IPS-18c (cell line): ENCODE measurements around the gene NXN.
"Not testable (repeated sequence)": the region's sequence is repeated elsewhere in the genome, so short reads cannot be mapped to it uniquely, and the experiment has no call there.

Experiments
- H3K4me3 ChIP-seq: 2 replicates; pipeline ENCODE4 v1.7.0; 2013; ENCODE audit warnings: low read depth, mild to moderate bottlenecking, low read length, moderate library complexity; ENCODE audit not compliant: insufficient read depth
- H3K9me3 ChIP-seq: one replicate; pipeline ENCODE4 v1.6.1; 2013; ENCODE audit warnings: mild to moderate bottlenecking, low read length, moderate library complexity; ENCODE audit not compliant: control insufficient read depth, insufficient read depth

NXN gene

GRCh38 chr17:948284-948852 lies 31.2 kb downstream of the NXN start:
- no peaks in the 10 kb centered on the region for H3K9me3 ChIP-seq
- H3K4me3 ChIP-seq, result no peak overlapping the region

GRCh38 chr17:946510-947236 lies 32.9 kb downstream of the NXN start:
- no peaks in the 10 kb centered on the region for H3K9me3 ChIP-seq
- no peak overlapping the region for H3K4me3 ChIP-seq

GRCh38 chr17:945672-946071 lies 33.9 kb downstream of the NXN start:
- Histone ChIP-seq H3K4me3 (no peak overlapping the region), H3K9me3 (no peaks in the 10 kb centered on the region)

GRCh38 chr17:944266-944826 lies 35.2 kb downstream of the NXN start:
- no peaks in the 10 kb centered on the region for H3K9me3 ChIP-seq
- H3K4me3 ChIP-seq, result no peak overlapping the region

- H3K9me3 ChIP-seq, result no peaks in the 10 kb centered on the region
- no peak overlapping the region for H3K4me3 ChIP-seq
These were observed 44.1 kb downstream of the NXN start for GRCh38 chr17:935485-935884.

GRCh38 chr17:933312-934073 lies 46.1 kb downstream of the NXN start:
- Histone ChIP-seq H3K9me3 (no peaks in the 10 kb centered on the region), H3K4me3 (no peak overlapping the region)

GRCh38 chr17:930258-930657 lies 49.3 kb downstream of the NXN start:
- H3K9me3 ChIP-seq, result no peaks in the 10 kb centered on the region
- no peak overlapping the region for H3K4me3 ChIP-seq

- Histone ChIP-seq H3K4me3 (no peak overlapping the region), H3K9me3 (no peaks in the 10 kb centered on the region)
These were observed 50.0 kb downstream of the NXN start for GRCh38 chr17:929586-929985.

GRCh38 chr17:927611-928461 lies 51.7 kb downstream of the NXN start:
- Histone ChIP-seq H3K9me3 (no peaks in the 10 kb centered on the region), H3K4me3 (no peak overlapping the region)

- Histone ChIP-seq H3K4me3 (no peak overlapping the region), H3K9me3 (no peaks in the 10 kb centered on the region)
These were observed 53.8 kb downstream of the NXN start for GRCh38 chr17:925817-926216.

- no peak overlapping the region for H3K4me3 ChIP-seq
These were observed 54.7 kb downstream of the NXN start for GRCh38 chr17:924711-925475.

GRCh38 chr17:924306-924705 lies 55.3 kb downstream of the NXN start:
- H3K9me3 ChIP-seq, H3K4me3 ChIP-seq: not testable (repeated sequence)

More at GRCh38 chr17:924711-925475, 54.7 kb downstream of the NXN start:
- H3K9me3 ChIP-seq, result no peaks in the 10 kb centered on the region

- H3K4me3 ChIP-seq, result no peak overlapping the region
- H3K9me3 ChIP-seq, result no peaks in the 10 kb centered on the region
These were observed 55.9 kb downstream of the NXN start for GRCh38 chr17:923633-924032.

- no peaks in the 10 kb centered on the region for H3K9me3 ChIP-seq
These were observed 58.4 kb downstream of the NXN start for GRCh38 chr17:921161-921560.

GRCh38 chr17:920190-920589 lies 59.4 kb downstream of the NXN start:
- no peak overlapping the region for H3K4me3 ChIP-seq
- H3K9me3 ChIP-seq, result no peaks in the 10 kb centered on the region

More at GRCh38 chr17:921161-921560, 58.4 kb downstream of the NXN start:
- H3K4me3 ChIP-seq, result no peak overlapping the region

- Histone ChIP-seq H3K9me3 (no peaks in the 10 kb centered on the region), H3K4me3 (no peak overlapping the region)
These were observed 61.4 kb downstream of the NXN start for GRCh38 chr17:917941-918740.
